A549 (cell line): Measurements from ENCODE around the gene PPP6R3. TPM values are rescaled to one million over a fixed set of nuclear protein-coding genes. Genes with fewer than 3 reads are reported as not detected.

Experiments
- ATAC-seq, 2 experiments: fragments of 200-7000 bp in 1 of 2; fragments of >200 bp in 1 of 2; cut with Nextera tagmentation in 1 of 2; cut with Tn5 transposase in 1 of 2; 3 replicates each; pipeline versions ENCODE4 v1.8.0 to v1.9.1; 2018 to 2020; ENCODE audit warnings: mild to moderate bottlenecking in 1 of 2, moderate library complexity in 1 of 2
- CTCF ChIA-PET: fragments of 300-600 bp; sonication (Branson Sonifier 250); formaldehyde crosslinking; extraction: SDS; loops from one replicate; lab custom pipeline; 2021; ENCODE audit warnings: antibody characterized with exemption, inconsistent platforms; lab: Yijun Ruan, JAX
- POLR2A ChIA-PET: fragments of 350-600 bp; formaldehyde crosslinking; extraction: SDS; loops from one replicate; lab custom pipeline; 2021; ENCODE audit warnings: antibody characterized with exemption, inconsistent platforms; lab: Yijun Ruan, JAX
- DNase-seq, 2 experiments: peaks; one replicate each; pipeline versions ENCODE4 v3.0.0 to v3.0.0-alpha.2; 2011 to 2016; ENCODE audit warnings: low read depth in 1 of 2, low spot score in 1 of 2
- FAIRE-seq: peaks from 2 replicates; lab custom pipeline; 2011; peaks lifted over from hg19 to GRCh38; lab: Jason Lieb, UNC
- H3K27ac ChIP-seq, 2 experiments: fragments of >200 bp; sonication (Bioruptor Twin); formaldehyde crosslinking; 3 replicates each; pipeline ENCODE4 v1.5.1; 2016 to 2017
- H3K4me1 ChIP-seq: fragments of >200 bp; sonication (Bioruptor Twin); formaldehyde crosslinking; 3 replicates; pipeline ENCODE4 v1.6.1; 2016
- H3K4me2 ChIP-seq: fragments of >200 bp; sonication (Bioruptor Twin); formaldehyde crosslinking; 3 replicates; pipeline ENCODE4 v1.6.1; 2016
- H3K4me3 ChIP-seq: fragments of >200 bp; sonication (Bioruptor Twin); formaldehyde crosslinking; 3 replicates; pipeline ENCODE4 v1.5.1; 2016
- H3K9me3 ChIP-seq: fragments of >200 bp; sonication (Bioruptor Twin); formaldehyde crosslinking; 3 replicates; pipeline ENCODE4 v1.6.1; 2016
- BCL3 ChIP-seq: fragments of >200 bp; sonication (Bioruptor Twin); formaldehyde crosslinking; IDR thresholded peaks from 3 replicates; pipeline ENCODE4 v1.6.1; 2016
- BHLHE40 ChIP-seq: IDR thresholded peaks from 2 replicates; pipeline ENCODE4 v1.6.1; 2012; ENCODE audit warnings: low read depth, low read length, inconsistent platforms
- CBX2 ChIP-seq: fragments of 200-600 bp; sonication (generic); IDR thresholded peaks from 2 replicates; pipeline ENCODE4 v1.6.1; 2016; ENCODE audit warnings: low read depth, mild to moderate bottlenecking, borderline replicate concordance
- CEBPB ChIP-seq, 2 experiments: fragments of >200 bp in 1 of 2; sonication (Bioruptor Twin) in 1 of 2; formaldehyde crosslinking in 1 of 2; IDR thresholded peaks; 2 replicates each; pipeline ENCODE4 v1.6.1; 2012 to 2016
- CHD2 ChIP-seq: fragments of 150-350 bp; IDR thresholded peaks from 2 replicates; pipeline ENCODE4 v1.6.1; 2014; ENCODE audit warnings: low read length; ENCODE audit not compliant: partially characterized antibody
- EHMT2 ChIP-seq: fragments of 200-600 bp; sonication (generic); IDR thresholded peaks from 2 replicates; pipeline ENCODE4 v1.6.1; 2016; ENCODE audit warnings: antibody characterized with exemption, low read depth, mild to moderate bottlenecking, moderate library complexity
- EP300 ChIP-seq, 2 experiments: fragments of >200 bp; sonication (Bioruptor Twin); formaldehyde crosslinking; IDR thresholded peaks; 2 replicates in 1 of 2; 3 replicates in 1 of 2; pipeline ENCODE4 v1.6.1; 2016 to 2017
- ESRRA ChIP-seq: fragments of 150-350 bp; IDR thresholded peaks from 2 replicates; pipeline ENCODE4 v1.6.1; 2014; ENCODE audit warnings: mild to moderate bottlenecking, low read length, borderline replicate concordance
- FOSL2 ChIP-seq, 2 experiments: fragments of 450-650 bp in 1 of 2; fragments of >200 bp in 1 of 2; sonication (Bioruptor Twin) in 1 of 2; formaldehyde crosslinking; IDR thresholded peaks; 2 replicates each; pipeline versions ENCODE4 v1.5.0 to v1.6.1; 2016 to 2020; ENCODE audit warnings: mild to moderate bottlenecking in 1 of 2, moderate library complexity in 1 of 2
- JUN ChIP-seq, 2 experiments: fragments of >200 bp; sonication (Bioruptor Twin); formaldehyde crosslinking; IDR thresholded peaks; 2 replicates in 1 of 2; 3 replicates in 1 of 2; pipeline ENCODE4 v1.6.1; 2016 to 2017
- JUNB ChIP-seq: fragments of >200 bp; sonication (Bioruptor Twin); formaldehyde crosslinking; IDR thresholded peaks from 2 replicates; pipeline ENCODE4 v1.6.1; 2016
- KDM1A ChIP-seq: fragments of 200-600 bp; sonication (generic); IDR thresholded peaks from 2 replicates; pipeline ENCODE4 v1.6.1; 2016; ENCODE audit warnings: low read depth, mild to moderate bottlenecking
- KDM5A ChIP-seq: fragments of 200-600 bp; sonication (generic); IDR thresholded peaks from 2 replicates; pipeline ENCODE4 v1.6.1; 2016; ENCODE audit warnings: antibody characterized with exemption, mild to moderate bottlenecking
- MAFK ChIP-seq: fragments of 450-650 bp; IDR thresholded peaks from 2 replicates; pipeline ENCODE4 v1.6.1; 2014; ENCODE audit not compliant: partially characterized antibody
- MAZ ChIP-seq: fragments of 150-350 bp; IDR thresholded peaks from 2 replicates; pipeline ENCODE4 v1.6.1; 2014; ENCODE audit warnings: antibody characterized with exemption, low read depth, low read length, borderline replicate concordance
- MYC ChIP-seq: IDR thresholded peaks from 2 replicates; pipeline ENCODE4 v1.6.1; 2012; ENCODE audit warnings: mild to moderate bottlenecking, inconsistent platforms, low read length, improper control_type of control experiment, borderline replicate concordance
- PHF8 ChIP-seq: fragments of 200-600 bp; sonication (generic); IDR thresholded peaks from 2 replicates; pipeline ENCODE4 v1.6.1; 2016; ENCODE audit warnings: low read depth, mild to moderate bottlenecking, antibody characterized with exemption, moderate library complexity, borderline replicate concordance
- POLR2A ChIP-seq: IDR thresholded peaks from 2 replicates; pipeline ENCODE4 v1.6.1; 2012; ENCODE audit warnings: mild to moderate bottlenecking, low read length
- RCOR1 ChIP-seq: fragments of 150-350 bp; IDR thresholded peaks from 2 replicates; pipeline ENCODE4 v1.6.1; 2014; ENCODE audit warnings: antibody characterized with exemption, low read length, low read depth
- RFX5 ChIP-seq: fragments of 450-650 bp; IDR thresholded peaks from 2 replicates; pipeline ENCODE4 v1.7.1; 2014; ENCODE audit warnings: antibody characterized with exemption, mild to moderate bottlenecking, moderate library complexity
- SMC3 ChIP-seq: fragments of >200 bp; sonication (Bioruptor Twin); formaldehyde crosslinking; IDR thresholded peaks from 3 replicates; pipeline ENCODE4 v1.6.1; 2018; ENCODE audit warnings: inconsistent platforms
- SREBF2 ChIP-seq: fragments of 450-650 bp; IDR thresholded peaks from 2 replicates; pipeline ENCODE4 v1.6.1; 2014; ENCODE audit warnings: mild to moderate bottlenecking, moderate library complexity
- WGBS: methylation state at CpG from one replicate; pipeline ENCODE4 v1.1.6; 2017; ENCODE audit errors: missing lambda C conversion rate; 5-methylcytosine and 5-hydroxymethylcytosine counted together
- polyA minus RNA-seq: library from RNA; depleted of rRNA, polyadenylated mRNA; stranded (reverse); fragments of >200 nt; gene quantifications from 2 replicates; pipeline ENCODE4 v1.2.3, GENCODE V29; 2011; rRNA and poly(A)+ RNA removed
- polyA plus RNA-seq, 4 experiments: library from polyadenylated mRNA; depleted of rRNA in 3 of 4; stranded (reverse); fragments of >200 nt; fragmentation: RNase III in 1 of 4; extraction: RNeasy Plus Mini Kit Qiagen cat#74134 plus additional on column Dnase treatment in 1 of 4; gene quantifications; 2 replicates in 3 of 4; 3 replicates in 1 of 4; pipeline ENCODE4 v1.2.3, GENCODE V29; 2011 to 2017
- TF ChIP-seq, protein P1 (sequence below): fragments of 150-350 bp; IDR thresholded peaks from 2 replicates; pipeline ENCODE4 v1.6.1; 2014; ENCODE audit warnings: low read depth, mild to moderate bottlenecking, low read length
- TF ChIP-seq, protein P2 (sequence below): fragments of >200 bp; sonication (Bioruptor Twin); formaldehyde crosslinking; IDR thresholded peaks from 2 replicates; pipeline ENCODE4 v1.6.1; 2016
- TF ChIP-seq, protein P3 (sequence below): fragments of >200 bp; sonication (Bioruptor Twin); formaldehyde crosslinking; IDR thresholded peaks from 3 replicates; pipeline ENCODE4 v1.5.1; 2016
- TF ChIP-seq, protein P4 (sequence below): IDR thresholded peaks from 2 replicates; pipeline ENCODE4 v1.6.1; 2012; ENCODE audit warnings: low read depth, borderline replicate concordance

PPP6R3 gene, protein sequence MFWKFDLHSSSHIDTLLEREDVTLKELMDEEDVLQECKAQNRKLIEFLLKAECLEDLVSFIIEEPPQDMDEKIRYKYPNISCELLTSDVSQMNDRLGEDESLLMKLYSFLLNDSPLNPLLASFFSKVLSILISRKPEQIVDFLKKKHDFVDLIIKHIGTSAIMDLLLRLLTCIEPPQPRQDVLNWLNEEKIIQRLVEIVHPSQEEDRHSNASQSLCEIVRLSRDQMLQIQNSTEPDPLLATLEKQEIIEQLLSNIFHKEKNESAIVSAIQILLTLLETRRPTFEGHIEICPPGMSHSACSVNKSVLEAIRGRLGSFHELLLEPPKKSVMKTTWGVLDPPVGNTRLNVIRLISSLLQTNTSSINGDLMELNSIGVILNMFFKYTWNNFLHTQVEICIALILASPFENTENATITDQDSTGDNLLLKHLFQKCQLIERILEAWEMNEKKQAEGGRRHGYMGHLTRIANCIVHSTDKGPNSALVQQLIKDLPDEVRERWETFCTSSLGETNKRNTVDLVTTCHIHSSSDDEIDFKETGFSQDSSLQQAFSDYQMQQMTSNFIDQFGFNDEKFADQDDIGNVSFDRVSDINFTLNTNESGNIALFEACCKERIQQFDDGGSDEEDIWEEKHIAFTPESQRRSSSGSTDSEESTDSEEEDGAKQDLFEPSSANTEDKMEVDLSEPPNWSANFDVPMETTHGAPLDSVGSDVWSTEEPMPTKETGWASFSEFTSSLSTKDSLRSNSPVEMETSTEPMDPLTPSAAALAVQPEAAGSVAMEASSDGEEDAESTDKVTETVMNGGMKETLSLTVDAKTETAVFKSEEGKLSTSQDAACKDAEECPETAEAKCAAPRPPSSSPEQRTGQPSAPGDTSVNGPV
- 114 and 123 TPM in 2 replicates for polyA plus RNA-seq (2011; rRNA removed)
- polyA plus RNA-seq (2012; cell fraction: cytosol; rRNA removed): 36.4 and 40.3 TPM in 2 replicates
- 80.8 and 90.9 TPM in 2 replicates for polyA plus RNA-seq (2012; cell fraction: nucleus; rRNA removed)
- 69.7 to 73.9 TPM (median 73.3 TPM) in 3 replicates for polyA plus RNA-seq (2017; fragmentation: RNase III; extraction: RNeasy Plus Mini Kit Qiagen cat#74134 plus additional on column Dnase treatment)
- polyA minus RNA-seq: 106 and 143 TPM in 2 replicates

DNA sequence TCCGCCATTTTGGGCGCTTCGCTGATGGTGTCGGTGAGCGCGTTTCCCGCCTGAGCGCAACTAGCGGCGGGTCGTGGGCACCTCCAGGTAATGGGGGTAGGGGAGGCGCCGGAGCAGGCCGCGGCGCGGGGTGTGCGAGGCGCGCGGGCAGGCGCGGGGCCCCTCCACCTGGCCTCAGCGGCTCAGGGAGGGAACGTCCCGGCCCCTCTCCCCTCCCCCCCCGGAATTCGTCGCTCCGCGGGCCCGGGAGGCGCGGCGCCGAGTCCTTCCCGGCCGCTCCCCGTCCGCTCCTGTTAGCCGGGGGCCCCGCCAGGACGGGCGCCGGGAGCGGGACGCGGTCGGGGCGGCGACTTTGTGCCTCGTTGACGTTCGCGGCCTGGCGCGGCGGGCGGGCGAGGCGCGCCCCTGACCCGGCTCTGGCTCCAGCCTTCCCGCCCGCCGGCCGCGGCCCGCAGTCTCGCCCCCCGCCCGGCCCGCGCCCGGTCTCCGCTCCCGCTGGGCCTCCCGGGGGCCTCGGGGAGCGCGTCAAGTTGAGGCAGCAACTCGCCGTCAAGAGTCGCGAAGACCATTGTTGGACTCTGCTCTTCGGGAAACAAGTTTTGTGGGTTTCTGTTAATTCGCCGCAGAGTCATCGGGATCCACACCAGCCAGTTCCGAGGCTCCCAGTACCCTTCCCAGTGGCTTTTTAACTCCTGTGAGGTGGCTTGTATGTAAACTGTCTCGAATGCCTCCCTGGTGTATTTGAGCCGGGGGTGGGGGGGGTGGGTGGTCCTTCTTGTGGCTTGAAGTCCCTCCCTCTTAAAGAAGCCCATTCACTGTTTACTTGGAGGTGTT, at the start of gene PPP6R3:
TSS of gene PPP6R3 (plus strand) at position 12 of the 834 bp plus-strand sequence. CDS start 76,913 bp downstream, outside the sequence.
- Histone ChIP-seq H3K4me1 (peaks cover 27% of the 10 kb centered on the region), H3K4me2 (peak within 1 kb of the TSS; percentile 99), H3K27ac (peak within 1 kb of the TSS; percentile 93 to 96), H3K9me3 (no peaks in the 10 kb centered on the region), H3K4me3 (peak within 1 kb of the TSS; percentile 86)
- CTCF ChIA-PET: interaction anchor here (1.3 kb wide), 2 partner anchors 12 to 203 kb away, joined by 3 to 4 read pairs; no protein-coding TSS in a partner anchor
- under 1% methylated on average over 30 of the region's 92 CpGs for WGBS
- POLR2A ChIA-PET: interaction anchor here (0.5 to 1.4 kb wide), 7 partner anchors 12 to 442 kb away, joined by 3 to 5 read pairs (median 4); partner anchors contain the start of gene C11orf24
- peak; percentile 67 for TF ChIP-seq PHF8
- TF ChIP-seq EP300 (IDR thresholded peaks at IDR 0.05): no peak
- TF ChIP-seq MYC: peak; percentile 19; the same call in 1 of the 2 replicates
- TF ChIP-seq BCL3: peak; percentile 79; the same call in 1 of the 3 replicates
- TF ChIP-seq POLR2A: peak; percentile 80
- TF ChIP-seq SREBF2: no peak
- peak; percentile 24; the same call in 1 of the 2 replicates for TF ChIP-seq KDM5A
- TF ChIP-seq BHLHE40: no peak
- peak; percentile 18; the same call in 1 of the 3 replicates for TF ChIP-seq SMC3
- no peak for TF ChIP-seq JUNB
- no peak for TF ChIP-seq MAFK
- TF ChIP-seq JUN (IDR thresholded peaks at IDR 0.05): peak in 1 of 2 experiments; percentile 89; a peak in 3 of 5 replicates
- ATAC-seq (peak; percentile 46 to 58), DNase-seq (peak; percentile 43 to 48), FAIRE-seq (no peak)

DNA sequence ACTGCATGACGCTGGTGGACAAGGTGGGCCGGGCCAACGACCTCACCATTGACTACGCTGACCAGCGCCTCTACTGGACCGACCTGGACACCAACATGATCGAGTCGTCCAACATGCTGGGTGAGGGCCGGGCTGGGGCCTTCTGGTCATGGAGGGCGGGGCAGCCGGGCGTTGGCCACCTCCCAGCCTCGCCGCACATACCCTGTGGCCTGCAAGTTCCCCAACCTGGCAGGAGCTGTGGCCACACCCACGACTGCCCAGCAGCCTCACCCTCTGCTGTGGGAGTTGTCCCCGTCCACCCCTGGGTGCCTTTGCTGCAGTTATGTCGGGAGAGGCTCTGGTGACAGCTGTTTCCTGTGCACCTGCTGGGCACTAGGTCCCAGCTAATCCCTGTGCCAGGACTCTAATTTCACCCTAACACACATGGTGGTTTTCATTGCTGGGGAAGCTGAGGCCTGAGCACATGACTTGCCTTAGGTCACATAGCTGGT, 49.0 kb upstream of the PPP6R3 start:
- POLR2A ChIA-PET: no interaction called here
- Histone ChIP-seq H3K4me2 (no peak overlapping the region), H3K4me1 (peaks cover 3% of the 10 kb centered on the region; the same call in 1 of the 3 replicates), H3K27ac (no peak overlapping the region), H3K9me3 (no peaks in the 10 kb centered on the region), H3K4me3 (no peak overlapping the region)
- 84% methylated on average over 16 of the region's 17 CpGs for whole genome bisulfite sequencing
- no peak for TF ChIP-seq RCOR1
- no peak for TF ChIP-seq MAZ
- TF ChIP-seq ESRRA: no peak
- TF ChIP-seq RFX5: no peak
- TF ChIP-seq CBX2: no peak
- TF ChIP-seq FOSL2 (IDR thresholded peaks at IDR 0.05): no peak
- no peak for TF ChIP-seq FOSL2 (CRISPR knock-in tag; IDR thresholded peaks at IDR 0.05)
- no peak for TF ChIP-seq CHD2
- TF ChIP-seq, protein P1, sequence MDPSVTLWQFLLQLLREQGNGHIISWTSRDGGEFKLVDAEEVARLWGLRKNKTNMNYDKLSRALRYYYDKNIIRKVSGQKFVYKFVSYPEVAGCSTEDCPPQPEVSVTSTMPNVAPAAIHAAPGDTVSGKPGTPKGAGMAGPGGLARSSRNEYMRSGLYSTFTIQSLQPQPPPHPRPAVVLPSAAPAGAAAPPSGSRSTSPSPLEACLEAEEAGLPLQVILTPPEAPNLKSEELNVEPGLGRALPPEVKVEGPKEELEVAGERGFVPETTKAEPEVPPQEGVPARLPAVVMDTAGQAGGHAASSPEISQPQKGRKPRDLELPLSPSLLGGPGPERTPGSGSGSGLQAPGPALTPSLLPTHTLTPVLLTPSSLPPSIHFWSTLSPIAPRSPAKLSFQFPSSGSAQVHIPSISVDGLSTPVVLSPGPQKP: no peak
- no peak for TF ChIP-seq PHF8
- TF ChIP-seq, protein P2, sequence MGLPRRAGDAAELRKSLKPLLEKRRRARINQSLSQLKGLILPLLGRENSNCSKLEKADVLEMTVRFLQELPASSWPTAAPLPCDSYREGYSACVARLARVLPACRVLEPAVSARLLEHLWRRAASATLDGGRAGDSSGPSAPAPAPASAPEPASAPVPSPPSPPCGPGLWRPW: no peak
- no peak for TF ChIP-seq CEBPB (IDR thresholded peaks at IDR 0.05)
- no peak for TF ChIP-seq BHLHE40
- TF ChIP-seq EHMT2: no peak
- no peak for TF ChIP-seq JUNB
- TF ChIP-seq, protein P3, sequence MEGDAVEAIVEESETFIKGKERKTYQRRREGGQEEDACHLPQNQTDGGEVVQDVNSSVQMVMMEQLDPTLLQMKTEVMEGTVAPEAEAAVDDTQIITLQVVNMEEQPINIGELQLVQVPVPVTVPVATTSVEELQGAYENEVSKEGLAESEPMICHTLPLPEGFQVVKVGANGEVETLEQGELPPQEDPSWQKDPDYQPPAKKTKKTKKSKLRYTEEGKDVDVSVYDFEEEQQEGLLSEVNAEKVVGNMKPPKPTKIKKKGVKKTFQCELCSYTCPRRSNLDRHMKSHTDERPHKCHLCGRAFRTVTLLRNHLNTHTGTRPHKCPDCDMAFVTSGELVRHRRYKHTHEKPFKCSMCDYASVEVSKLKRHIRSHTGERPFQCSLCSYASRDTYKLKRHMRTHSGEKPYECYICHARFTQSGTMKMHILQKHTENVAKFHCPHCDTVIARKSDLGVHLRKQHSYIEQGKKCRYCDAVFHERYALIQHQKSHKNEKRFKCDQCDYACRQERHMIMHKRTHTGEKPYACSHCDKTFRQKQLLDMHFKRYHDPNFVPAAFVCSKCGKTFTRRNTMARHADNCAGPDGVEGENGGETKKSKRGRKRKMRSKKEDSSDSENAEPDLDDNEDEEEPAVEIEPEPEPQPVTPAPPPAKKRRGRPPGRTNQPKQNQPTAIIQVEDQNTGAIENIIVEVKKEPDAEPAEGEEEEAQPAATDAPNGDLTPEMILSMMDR: no peak
- TF ChIP-seq, protein P4, sequence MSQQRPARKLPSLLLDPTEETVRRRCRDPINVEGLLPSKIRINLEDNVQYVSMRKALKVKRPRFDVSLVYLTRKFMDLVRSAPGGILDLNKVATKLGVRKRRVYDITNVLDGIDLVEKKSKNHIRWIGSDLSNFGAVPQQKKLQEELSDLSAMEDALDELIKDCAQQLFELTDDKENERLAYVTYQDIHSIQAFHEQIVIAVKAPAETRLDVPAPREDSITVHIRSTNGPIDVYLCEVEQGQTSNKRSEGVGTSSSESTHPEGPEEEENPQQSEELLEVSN: no peak
- TF ChIP-seq KDM1A: no peak
- no peak for DNase-seq
- no peak for ATAC-seq
- FAIRE-seq: no peak
- CTCF ChIA-PET: interaction anchor here (1.1 to 3.6 kb wide), 3 partner anchors 13 to 113 kb away, joined by 3 to 15 read pairs (median 6); no protein-coding TSS in a partner anchor
